ENCODE results near the gene CACNA2D2. TPM values are rescaled to one million over a fixed set of nuclear protein-coding genes. Genes with fewer than 3 reads are reported as not detected.

The CACNA2D2 gene
- total and polyA plus RNA-seq, 2 of the 13 experiments (the other 11 are each of a cell fraction or from before 2014, with no cell fraction given): not detected

- TF ChIP-seq NFRKB (IDR thresholded peaks at IDR 0.05) (no peak), HOXA9 (CRISPR knock-in tag; IDR thresholded peaks at IDR 0.05; ENCODE audit: borderline replicate concordance) (no peak), ISX (CRISPR knock-in tag; conservative IDR thresholded peaks at IDR 0.05) (no peak), TBX3 (IDR thresholded peaks at IDR 0.05; ENCODE audit: borderline replicate concordance) (peak; percentile 31; the same call in 1 of the 2 replicates), THAP7 (CRISPR knock-in tag; IDR thresholded peaks at IDR 0.05) (no peak), BORCS8-MEF2B (CRISPR knock-in tag; IDR thresholded peaks at IDR 0.05) (no peak), ZNF318 (CRISPR knock-in tag; IDR thresholded peaks at IDR 0.05) (no peak), ZNF543 (CRISPR knock-in tag; IDR thresholded peaks at IDR 0.05) (no peak), CENPT (CRISPR knock-in tag; IDR thresholded peaks at IDR 0.05; ENCODE audit: low read depth) (no peak), TARDBP (CRISPR knock-in tag; IDR thresholded peaks at IDR 0.05) (no peak; the same call in 1 of the 2 replicates), ZNF580 (CRISPR knock-in tag; IDR thresholded peaks at IDR 0.05; ENCODE audit: borderline replicate concordance, low read depth) (peak; percentile 14; the same call in 1 of the 2 replicates)
- TF ChIP-seq, protein P1, sequence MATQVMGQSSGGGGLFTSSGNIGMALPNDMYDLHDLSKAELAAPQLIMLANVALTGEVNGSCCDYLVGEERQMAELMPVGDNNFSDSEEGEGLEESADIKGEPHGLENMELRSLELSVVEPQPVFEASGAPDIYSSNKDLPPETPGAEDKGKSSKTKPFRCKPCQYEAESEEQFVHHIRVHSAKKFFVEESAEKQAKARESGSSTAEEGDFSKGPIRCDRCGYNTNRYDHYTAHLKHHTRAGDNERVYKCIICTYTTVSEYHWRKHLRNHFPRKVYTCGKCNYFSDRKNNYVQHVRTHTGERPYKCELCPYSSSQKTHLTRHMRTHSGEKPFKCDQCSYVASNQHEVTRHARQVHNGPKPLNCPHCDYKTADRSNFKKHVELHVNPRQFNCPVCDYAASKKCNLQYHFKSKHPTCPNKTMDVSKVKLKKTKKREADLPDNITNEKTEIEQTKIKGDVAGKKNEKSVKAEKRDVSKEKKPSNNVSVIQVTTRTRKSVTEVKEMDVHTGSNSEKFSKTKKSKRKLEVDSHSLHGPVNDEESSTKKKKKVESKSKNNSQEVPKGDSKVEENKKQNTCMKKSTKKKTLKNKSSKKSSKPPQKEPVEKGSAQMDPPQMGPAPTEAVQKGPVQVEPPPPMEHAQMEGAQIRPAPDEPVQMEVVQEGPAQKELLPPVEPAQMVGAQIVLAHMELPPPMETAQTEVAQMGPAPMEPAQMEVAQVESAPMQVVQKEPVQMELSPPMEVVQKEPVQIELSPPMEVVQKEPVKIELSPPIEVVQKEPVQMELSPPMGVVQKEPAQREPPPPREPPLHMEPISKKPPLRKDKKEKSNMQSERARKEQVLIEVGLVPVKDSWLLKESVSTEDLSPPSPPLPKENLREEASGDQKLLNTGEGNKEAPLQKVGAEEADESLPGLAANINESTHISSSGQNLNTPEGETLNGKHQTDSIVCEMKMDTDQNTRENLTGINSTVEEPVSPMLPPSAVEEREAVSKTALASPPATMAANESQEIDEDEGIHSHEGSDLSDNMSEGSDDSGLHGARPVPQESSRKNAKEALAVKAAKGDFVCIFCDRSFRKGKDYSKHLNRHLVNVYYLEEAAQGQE (IDR thresholded peaks at IDR 0.05; ENCODE audit: borderline replicate concordance in 1 of 2, low read depth in 1 of 2, low read length in 2 of 2): no peak
Observed at GRCh38 chr3:50321336-50322114, 181.9 kb downstream of the CACNA2D2 start (continued).

All from HepG2 (cell line).